SKM-1 (cell line): Measurements from ENCODE around the gene ADGRE3.
A peak's percentile ranks its signal among the peaks of the same experiment; 100 is the strongest.
"Not testable (repeated sequence)": the region's sequence is repeated elsewhere in the genome, so short reads cannot be mapped to it uniquely, and the experiment has no call there.

Experiments used
- DNase-seq: peaks from one replicate; lab custom pipeline; 2025; ENCODE audit not compliant: unreplicated experiment; lab: John Stamatoyannopoulos, UW

ADGRE3 gene

GRCh38 chr19:14606627-14607026, 68.0 kb downstream of the ADGRE3 start:
- no peak for DNase-seq

GRCh38 chr19:14603990-14604387, 70.7 kb downstream of the ADGRE3 start:
- DNase-seq, result no peak

GRCh38 chr19:14599548-14600147, 75.0 kb downstream of the ADGRE3 start:
- no peak for DNase-seq

- DNase-seq, result no peak
These were observed 79.1 kb downstream of the ADGRE3 start for GRCh38 chr19:14595558-14595957.

- DNase-seq, result not testable (repeated sequence)
These were observed 85.2 kb downstream of the ADGRE3 start for GRCh38 chr19:14589433-14589832.

GRCh38 chr19:14585187-14585586, 89.5 kb downstream of the ADGRE3 start:
- DNase-seq, result not testable (repeated sequence)

GRCh38 chr19:14584372-14584771, 90.3 kb downstream of the ADGRE3 start:
- not testable (repeated sequence) for DNase-seq

GRCh38 chr19:14582894-14583340, 91.7 kb downstream of the ADGRE3 start, which contains the start of gene CLEC17A:
TSS of gene CLEC17A (plus strand) at chr19:14583084. CDS start at chr19:14583161, 77 bp downstream.
- DNase-seq, result no peak

GRCh38 chr19:14580623-14581237, 93.9 kb downstream of the ADGRE3 start:
- DNase-seq, result no peak

- DNase-seq, result no peak
These were observed 96.7 kb downstream of the ADGRE3 start for GRCh38 chr19:14577885-14578427.

- no peak for DNase-seq
These were observed 97.4 kb downstream of the ADGRE3 start for GRCh38 chr19:14577264-14577663.

GRCh38 chr19:14576363-14576762, 98.3 kb downstream of the ADGRE3 start:
- no peak for DNase-seq

- no peak for DNase-seq
These were observed 99.1 kb downstream of the ADGRE3 start for GRCh38 chr19:14575428-14575980.

GRCh38 chr19:14571695-14572490, 102.8 kb downstream of the ADGRE3 start, which contains the start of gene NDUFB7:
TSS of gene NDUFB7 (minus strand) at chr19:14572066. CDS start at chr19:14572000, 66 bp downstream.
- peak; percentile 93 for DNase-seq

- DNase-seq, result no peak
These were observed 103.6 kb downstream of the ADGRE3 start for GRCh38 chr19:14570864-14571527.
